ENCODE measurements around the gene PI16.

Gene PI16

DNA sequence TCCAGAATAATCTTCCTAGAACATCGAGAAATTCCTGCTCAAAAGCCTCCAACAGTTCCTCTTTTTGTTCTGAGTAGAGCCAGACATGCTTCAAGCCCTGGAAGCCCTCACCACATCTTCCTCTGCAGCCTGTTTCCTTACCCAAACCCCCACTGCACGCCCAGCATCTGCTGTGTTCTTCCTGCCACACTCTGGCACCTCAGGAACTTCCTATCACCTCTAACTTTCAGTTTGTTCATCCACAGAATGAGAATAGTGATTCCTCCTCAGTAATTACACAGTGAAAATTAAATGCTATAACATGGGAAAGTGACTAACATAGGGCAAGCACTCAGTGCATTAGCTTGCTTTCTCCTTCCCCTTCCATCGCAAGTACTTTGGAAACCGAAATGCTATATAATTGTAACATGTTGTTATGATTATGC, 42.5 kb upstream of the PI16 start:
- TF ChIP-seq, protein P1, sequence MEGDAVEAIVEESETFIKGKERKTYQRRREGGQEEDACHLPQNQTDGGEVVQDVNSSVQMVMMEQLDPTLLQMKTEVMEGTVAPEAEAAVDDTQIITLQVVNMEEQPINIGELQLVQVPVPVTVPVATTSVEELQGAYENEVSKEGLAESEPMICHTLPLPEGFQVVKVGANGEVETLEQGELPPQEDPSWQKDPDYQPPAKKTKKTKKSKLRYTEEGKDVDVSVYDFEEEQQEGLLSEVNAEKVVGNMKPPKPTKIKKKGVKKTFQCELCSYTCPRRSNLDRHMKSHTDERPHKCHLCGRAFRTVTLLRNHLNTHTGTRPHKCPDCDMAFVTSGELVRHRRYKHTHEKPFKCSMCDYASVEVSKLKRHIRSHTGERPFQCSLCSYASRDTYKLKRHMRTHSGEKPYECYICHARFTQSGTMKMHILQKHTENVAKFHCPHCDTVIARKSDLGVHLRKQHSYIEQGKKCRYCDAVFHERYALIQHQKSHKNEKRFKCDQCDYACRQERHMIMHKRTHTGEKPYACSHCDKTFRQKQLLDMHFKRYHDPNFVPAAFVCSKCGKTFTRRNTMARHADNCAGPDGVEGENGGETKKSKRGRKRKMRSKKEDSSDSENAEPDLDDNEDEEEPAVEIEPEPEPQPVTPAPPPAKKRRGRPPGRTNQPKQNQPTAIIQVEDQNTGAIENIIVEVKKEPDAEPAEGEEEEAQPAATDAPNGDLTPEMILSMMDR (IDR thresholded peaks at IDR 0.05; ENCODE audit: insufficient read depth, low read length, poor library complexity, severe bottlenecking): no peak
- peaks cover 9% of the 10 kb centered on the region for H3K36me3 ChIP-seq (ENCODE audit: control insufficient read depth, insufficient read depth, low read length)
- H3K4me3 ChIP-seq (replicated peaks; ENCODE audit: low read depth, low read length): no peak overlapping the region
- H3K27me3 ChIP-seq (replicated peaks; ENCODE audit: control insufficient read depth, insufficient read depth, low read length): no peaks in the 10 kb centered on the region
- DNase-seq (ENCODE audit: extremely low read depth, insufficient read length): no peak

DNA sequence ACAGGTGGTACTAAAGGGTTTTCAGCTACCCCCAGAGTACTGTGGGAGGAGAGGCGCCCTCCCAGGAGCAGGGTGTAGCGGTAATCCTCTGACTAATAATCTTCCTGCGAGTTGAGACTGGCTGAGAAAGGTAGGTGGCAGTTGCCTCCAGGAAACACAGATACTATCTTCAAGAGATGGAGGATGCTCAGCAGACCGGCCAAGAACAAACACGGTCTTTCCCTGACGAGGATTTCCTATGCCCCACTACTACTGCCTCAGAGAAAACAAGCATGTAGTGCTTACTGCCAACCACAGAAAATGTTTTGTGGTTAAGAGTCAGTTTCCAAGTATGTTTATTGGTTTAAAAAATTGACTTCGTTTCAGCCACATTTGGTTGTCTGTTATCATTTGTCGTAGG, 42.0 kb upstream of the PI16 start:
- H3K36me3 ChIP-seq (ENCODE audit: control insufficient read depth, insufficient read depth, low read length): peaks cover 11% of the 10 kb centered on the region
- DNase-seq (ENCODE audit: extremely low read depth, insufficient read length): peak; percentile 39
- TF ChIP-seq, protein P1 (IDR thresholded peaks at IDR 0.05; ENCODE audit: insufficient read depth, low read length, poor library complexity, severe bottlenecking): no peak
- no peaks in the 10 kb centered on the region for H3K27me3 ChIP-seq (replicated peaks; ENCODE audit: control insufficient read depth, insufficient read depth, low read length)
- no peak overlapping the region for H3K4me3 ChIP-seq (replicated peaks; ENCODE audit: low read depth, low read length)

DNA sequence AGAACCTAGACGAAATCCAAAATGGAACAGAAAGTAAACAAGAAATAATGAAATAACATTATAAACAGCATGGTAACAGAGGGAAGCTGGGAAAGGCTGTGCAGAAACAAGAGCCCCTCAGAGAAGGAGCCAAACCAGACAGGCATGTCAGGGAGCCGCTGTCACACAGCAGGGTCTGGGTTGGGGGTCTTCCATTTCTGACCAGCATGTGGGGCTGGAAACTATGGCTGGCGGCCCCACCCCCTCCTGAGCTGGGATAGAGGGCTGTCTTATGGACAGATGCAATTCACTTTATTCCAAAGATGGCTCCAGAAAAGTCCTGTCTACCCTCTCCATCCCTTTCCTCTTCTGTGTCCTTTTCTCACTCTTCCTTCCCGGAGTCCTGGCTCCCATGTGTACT, 41.5 kb upstream of the PI16 start:
- Histone ChIP-seq H3K36me3 (ENCODE audit: control insufficient read depth, insufficient read depth, low read length) (peaks cover 10% of the 10 kb centered on the region), H3K4me3 (replicated peaks; ENCODE audit: low read depth, low read length) (no peak overlapping the region), H3K27me3 (replicated peaks; ENCODE audit: control insufficient read depth, insufficient read depth, low read length) (no peaks in the 10 kb centered on the region)
- TF ChIP-seq, protein P1 (IDR thresholded peaks at IDR 0.05; ENCODE audit: insufficient read depth, low read length, poor library complexity, severe bottlenecking): no peak
- DNase-seq (ENCODE audit: extremely low read depth, insufficient read length): no peak

DNA sequence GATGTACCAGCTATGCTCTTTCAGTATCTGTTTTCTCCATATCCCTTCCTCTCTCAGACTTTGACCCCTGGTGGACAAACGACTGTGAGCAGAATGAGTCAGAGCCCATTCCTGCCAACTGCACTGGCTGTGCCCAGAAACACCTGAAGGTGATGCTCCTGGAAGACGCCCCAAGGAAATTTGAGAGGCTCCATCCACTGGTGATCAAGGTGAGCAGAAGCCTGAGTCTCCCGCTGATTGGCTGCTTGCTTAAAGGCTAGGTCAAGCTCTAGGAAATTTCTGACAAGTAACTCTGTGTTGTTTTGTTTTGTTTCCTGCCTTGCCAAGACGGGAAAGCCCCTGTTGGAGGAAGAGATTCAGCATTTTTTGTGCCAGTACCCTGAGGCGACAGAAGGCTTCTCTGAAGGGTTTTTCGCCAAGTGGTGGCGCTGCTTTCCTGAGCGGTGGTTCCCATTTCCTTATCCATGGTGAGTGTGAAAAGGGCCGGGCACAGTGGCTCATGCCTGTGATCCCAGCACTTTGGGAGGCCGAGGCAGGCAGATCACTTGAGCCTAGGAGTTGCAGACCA, 40.2 kb upstream of the PI16 start:
- TF ChIP-seq, protein P1 (IDR thresholded peaks at IDR 0.05; ENCODE audit: insufficient read depth, low read length, poor library complexity, severe bottlenecking): no peak
- Histone ChIP-seq H3K27me3 (replicated peaks; ENCODE audit: control insufficient read depth, insufficient read depth, low read length) (no peaks in the 10 kb centered on the region), H3K4me3 (replicated peaks; ENCODE audit: low read depth, low read length) (no peak overlapping the region), H3K36me3 (ENCODE audit: control insufficient read depth, insufficient read depth, low read length) (peaks cover 13% of the 10 kb centered on the region)
- DNase-seq (ENCODE audit: extremely low read depth, insufficient read length): no peak

DNA sequence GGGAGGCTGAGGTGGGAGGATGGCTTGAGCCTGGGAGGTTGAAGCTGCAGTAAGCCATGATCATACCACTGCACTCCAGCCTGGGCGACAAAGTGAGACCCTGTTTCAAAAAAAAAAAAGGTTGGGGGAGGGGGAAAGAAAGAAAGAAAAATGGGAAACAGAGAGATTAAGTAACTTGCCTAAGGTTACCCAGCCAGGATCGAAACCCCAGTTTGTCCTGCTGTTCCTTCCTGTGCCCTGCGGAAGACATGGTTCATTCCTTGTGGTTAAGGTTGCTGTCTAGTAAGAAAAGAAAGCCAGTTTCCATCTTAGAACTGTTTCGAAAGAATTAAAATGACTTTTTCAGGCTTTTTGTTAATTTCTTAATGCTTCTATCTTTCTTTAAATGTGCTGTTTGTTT, 38.9 kb upstream of the PI16 start:
- TF ChIP-seq, protein P1 (IDR thresholded peaks at IDR 0.05; ENCODE audit: insufficient read depth, low read length, poor library complexity, severe bottlenecking): no peak
- no peak for DNase-seq (ENCODE audit: extremely low read depth, insufficient read length)
- Histone ChIP-seq H3K4me3 (replicated peaks; ENCODE audit: low read depth, low read length) (no peak overlapping the region), H3K36me3 (ENCODE audit: control insufficient read depth, insufficient read depth, low read length) (peaks cover 13% of the 10 kb centered on the region), H3K27me3 (replicated peaks; ENCODE audit: control insufficient read depth, insufficient read depth, low read length) (no peaks in the 10 kb centered on the region)

DNA sequence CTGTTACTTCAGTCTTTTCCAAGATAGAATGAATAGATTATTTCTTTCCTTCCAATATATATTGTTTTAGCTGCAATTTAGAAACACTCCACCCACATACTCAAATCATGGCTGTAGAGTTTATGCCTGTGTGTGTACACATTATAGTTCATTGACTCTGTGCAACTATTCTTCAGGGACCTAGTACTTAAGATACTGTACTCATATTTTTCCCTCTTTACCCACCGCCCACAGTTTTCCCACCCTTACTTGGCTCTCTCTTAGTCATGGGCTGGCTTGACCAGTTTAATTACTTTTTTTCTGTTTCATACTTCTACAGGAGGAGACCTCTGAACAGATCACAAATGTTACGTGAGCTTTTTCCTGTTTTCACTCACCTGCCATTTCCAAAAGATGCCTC, 38.4 kb upstream of the PI16 start:
- DNase-seq (ENCODE audit: extremely low read depth, insufficient read length): no peak
- H3K4me3 ChIP-seq (replicated peaks; ENCODE audit: low read depth, low read length): no peak overlapping the region
- H3K36me3 ChIP-seq (ENCODE audit: control insufficient read depth, insufficient read depth, low read length): peaks cover 13% of the 10 kb centered on the region
- no peaks in the 10 kb centered on the region for H3K27me3 ChIP-seq (replicated peaks; ENCODE audit: control insufficient read depth, insufficient read depth, low read length)
- TF ChIP-seq, protein P1 (IDR thresholded peaks at IDR 0.05; ENCODE audit: insufficient read depth, low read length, poor library complexity, severe bottlenecking): no peak

Measured in GM06990 (cell line).